GM23338 (cell line): Measurements from ENCODE around the gene CD300LB. TPM values are rescaled to one million over a fixed set of nuclear protein-coding genes. Genes with fewer than 3 reads are reported as not detected.
A peak's percentile ranks its signal among the peaks of the same experiment; 100 is the strongest.

Experiments used
- ATAC-seq: fragments of 200-7000 bp; cut with Tn5 transposase; 3 replicates; pipeline ENCODE4 v1.9.1; 2020
- DNase-seq: peaks from one replicate; pipeline ENCODE4 v3.0.0-alpha.2; 2015; ENCODE audit warnings: low spot score
- H2AFZ ChIP-seq: fragments of 200-600 bp; sonication (generic); 2 replicates; pipeline ENCODE4 v1.8.0; 2016; ENCODE audit warnings: antibody characterized with exemption, mild to moderate bottlenecking, moderate library complexity
- H3F3A ChIP-seq: fragments of 200-600 bp; sonication (generic); replicated peaks from 2 replicates; pipeline ENCODE4 v1.8.0; 2017; ENCODE audit warnings: antibody characterized with exemption, mixed run types, low read depth
- H3K27ac ChIP-seq: fragments of 200-600 bp; sonication (generic); 2 replicates; pipeline ENCODE4 v1.6.1; 2016; ENCODE audit warnings: low read depth
- H3K27me3 ChIP-seq: fragments of 200-600 bp; sonication (generic); 2 replicates; pipeline ENCODE4 v1.8.0; 2016; ENCODE audit warnings: mild to moderate bottlenecking, mixed run types, moderate library complexity; ENCODE audit not compliant: insufficient read depth
- H3K36me3 ChIP-seq: fragments of 200-600 bp; sonication (generic); 2 replicates; pipeline ENCODE4 v1.8.0; 2016; ENCODE audit warnings: mild to moderate bottlenecking; ENCODE audit not compliant: insufficient read depth
- H3K4me1 ChIP-seq: fragments of 200-600 bp; sonication (generic); 2 replicates; pipeline ENCODE4 v1.8.0; 2016; ENCODE audit warnings: mild to moderate bottlenecking, moderate library complexity; ENCODE audit not compliant: insufficient read depth
- H3K4me2 ChIP-seq: fragments of 200-600 bp; sonication (generic); 2 replicates; pipeline ENCODE4 v1.7.1; 2017; ENCODE audit warnings: mixed run types
- H3K4me3 ChIP-seq: fragments of 200-600 bp; sonication (generic); 2 replicates; pipeline ENCODE4 v1.6.1; 2016; ENCODE audit warnings: mixed run types
- H3K79me2 ChIP-seq: fragments of 200-600 bp; sonication (generic); replicated peaks from 2 replicates; pipeline ENCODE4 v1.8.0; 2017; ENCODE audit warnings: mild to moderate bottlenecking; ENCODE audit not compliant: insufficient read depth
- H3K9me2 ChIP-seq: fragments of 200-600 bp; sonication (generic); 2 replicates; pipeline ENCODE4 v1.8.0; 2017; ENCODE audit not compliant: insufficient read depth
- H4K20me1 ChIP-seq: fragments of 200-600 bp; sonication (generic); replicated peaks from 2 replicates; pipeline ENCODE4 v1.8.0; 2017; ENCODE audit warnings: mild to moderate bottlenecking; ENCODE audit not compliant: insufficient read depth
- H3K27ac Mint-ChIP-seq: 2 replicates; pipeline ENCODE4 v1.8.0; 2020; ENCODE audit warnings: inconsistent platforms, mild to moderate bottlenecking, moderate library complexity, mixed read lengths
- H3K27me3 Mint-ChIP-seq: 3 replicates; pipeline ENCODE4 v1.8.0; 2022; ENCODE audit warnings: low read depth, mild to moderate bottlenecking, moderate library complexity, mixed read lengths, inconsistent platforms; ENCODE audit not compliant: insufficient read depth, poor library complexity
- H3K36me3 Mint-ChIP-seq: 3 replicates; pipeline ENCODE4 v1.8.0; 2021; ENCODE audit warnings: low read depth, mild to moderate bottlenecking, inconsistent platforms, moderate library complexity, mixed read lengths
- H3K4me1 Mint-ChIP-seq: 3 replicates; pipeline ENCODE4 v1.8.0; 2020; ENCODE audit warnings: mild to moderate bottlenecking, inconsistent platforms, mixed read lengths
- H3K4me3 Mint-ChIP-seq: 3 replicates; pipeline ENCODE4 v1.8.0; 2021; ENCODE audit warnings: moderate library complexity, mild to moderate bottlenecking, inconsistent platforms, mixed read lengths
- H3K9me3 Mint-ChIP-seq: 3 replicates; pipeline ENCODE4 v1.8.0; 2020; ENCODE audit warnings: moderate library complexity, mild to moderate bottlenecking, inconsistent platforms, mixed read lengths
- CREB1 ChIP-seq: fragments of 250-450 bp; sonication (Bioruptor Pico); IDR thresholded peaks from 2 replicates; pipeline ENCODE4 v1.5.0; 2020; ENCODE audit warnings: low read depth, mild to moderate bottlenecking, moderate library complexity
- CTCF ChIP-seq, 2 experiments: fragments of 200-600 bp in 1 of 2; sonication (generic) in 1 of 2; conservative IDR thresholded peaks; 2 replicates each; pipeline versions ENCODE4 v1.5.1 to v1.6.1; 2016 to 2017; ENCODE audit warnings: antibody characterized with exemption in 2 of 2, low read depth in 2 of 2, mild to moderate bottlenecking in 2 of 2, moderate library complexity in 1 of 2
- ETS1 ChIP-seq: IDR thresholded peaks from 2 replicates; pipeline ENCODE4 v1.6.1; 2016; ENCODE audit warnings: antibody characterized with exemption
- EZH2 ChIP-seq: fragments of 200-600 bp; sonication (generic); IDR thresholded peaks from one replicate; pipeline ENCODE4 v1.8.0; 2017; ENCODE audit warnings: antibody characterized with exemption, mild to moderate bottlenecking, low read depth; ENCODE audit not compliant: unreplicated experiment
- EZH2phosphoT487 ChIP-seq: fragments of 200-600 bp; sonication (generic); IDR thresholded peaks from one replicate; pipeline ENCODE4 v1.8.1; 2018; ENCODE audit warnings: antibody characterized with exemption; ENCODE audit not compliant: unreplicated experiment
- JUNB ChIP-seq: IDR thresholded peaks from one replicate; pipeline ENCODE4 v1.6.1; 2016; ENCODE audit warnings: antibody characterized with exemption; ENCODE audit not compliant: unreplicated experiment
- POLR2AphosphoS5 ChIP-seq: IDR thresholded peaks from 2 replicates; pipeline ENCODE4 v1.6.1; 2016; ENCODE audit warnings: antibody characterized with exemption, low read depth
- REST ChIP-seq: IDR thresholded peaks from one replicate; pipeline ENCODE4 v1.6.1; 2018; ENCODE audit warnings: antibody characterized with exemption; ENCODE audit not compliant: unreplicated experiment
- STAT1 ChIP-seq: IDR thresholded peaks from one replicate; pipeline ENCODE4 v1.6.1; 2016; ENCODE audit warnings: antibody characterized with exemption; ENCODE audit not compliant: unreplicated experiment
- ZNF331 ChIP-seq: fragments of 250-450 bp; sonication (Bioruptor Pico); IDR thresholded peaks from 2 replicates; pipeline ENCODE4 v1.5.0; 2020; ENCODE audit warnings: low read depth, mild to moderate bottlenecking, moderate library complexity
- polyA plus RNA-seq: library from polyadenylated mRNA; unstranded; fragments of >200 nt; fragmentation: Nextera tagmentation; extraction: Ambion mirVana; gene quantifications from 2 replicates; pipeline ENCODE4 v1.2.1, GENCODE V29; 2016
- total RNA-seq: library from RNA; depleted of rRNA; stranded (reverse); fragments of >200 nt; shearing (Covaris generic); gene quantifications from 2 replicates; pipeline ENCODE4 v1.2.3, GENCODE V29; 2014

The CD300LB gene
- total and polyA plus RNA-seq, 2 experiments from 2014 or later, result not detected

- no peak for ATAC-seq
- H3K9me2 ChIP-seq, result no peaks in the 10 kb centered on the region
- no peak for TF ChIP-seq ZNF331 (CRISPR knock-in tag)
- no peak for TF ChIP-seq REST
- no peak for TF ChIP-seq EZH2
- no peak for TF ChIP-seq CTCF (conservative IDR thresholded peaks at IDR 0.05; ENCODE audit: low read depth in 2 of 2)
- no peak for TF ChIP-seq ETS1
- TF ChIP-seq CREB1 (CRISPR knock-in tag), result no peak
- TF ChIP-seq JUNB, result no peak
- TF ChIP-seq STAT1, result no peak
- no peak for TF ChIP-seq POLR2AphosphoS5
- no peak for TF ChIP-seq EZH2phosphoT487
These were observed 36.1 kb upstream of the CD300LB start, which contains the start of gene CD300H for GRCh38 chr17:74567397-74567796. TSS of gene CD300H (minus strand) at chr17:74567509.

More at GRCh38 chr17:74567397-74567796, 36.1 kb upstream of the CD300LB start, which contains the start of gene CD300H:
- H3K27me3 ChIP-seq, result no peaks in the 10 kb centered on the region
- H3K4me3 Mint-ChIP-seq, result no peak within 1 kb of the TSS
- 0 out of 2 replicates have a peak, but pooled peaks cover 3% of the 10 kb centered on the region for H3F3A ChIP-seq
- no peaks in the 10 kb centered on the region; the same call in 2 of the 3 replicates for H3K9me3 Mint-ChIP-seq
- peaks cover 4% of the 10 kb centered on the region; the same call in 2 of the 3 replicates for H3K4me1 Mint-ChIP-seq
- H3K79me2 ChIP-seq, result no peaks in the 10 kb centered on the region
- no peak for DNase-seq
- no peak within 1 kb of the TSS for H3K4me2 ChIP-seq
- no peak within 1 kb of the TSS for H3K27ac Mint-ChIP-seq
- H4K20me1 ChIP-seq, result no peaks in the 10 kb centered on the region
- H3K27ac ChIP-seq, result no peak within 1 kb of the TSS
- H3K36me3 Mint-ChIP-seq, result no peaks in the 10 kb centered on the region; the same call in 2 of the 3 replicates
- no peaks in the 10 kb centered on the region for H3K4me1 ChIP-seq
- peak within 1 kb of the TSS; percentile 85 for H2AFZ ChIP-seq
- peaks cover 9% of the 10 kb centered on the region for H3K27me3 Mint-ChIP-seq
- H3K4me3 ChIP-seq, result no peak within 1 kb of the TSS
- H3K36me3 ChIP-seq, result no peaks in the 10 kb centered on the region
